Neutrophil (primary cell): ENCODE results near the gene KIF5B.
"Not testable (repeated sequence)": the region's sequence is repeated elsewhere in the genome, so short reads cannot be mapped to it uniquely, and the experiment has no call there.

Experiments
- H3K27ac ChIP-seq: fragments of 200-600 bp; sonication (generic); 2 replicates; pipeline ENCODE4 v1.5.1; 2016; ENCODE audit warnings: mild to moderate bottlenecking, moderate library complexity
- H3K27me3 ChIP-seq: fragments of 200-600 bp; sonication (generic); 2 replicates; pipeline ENCODE4 v1.6.0; 2016; ENCODE audit warnings: mild to moderate bottlenecking
- H3K36me3 ChIP-seq: fragments of 200-600 bp; sonication (generic); 2 replicates; pipeline ENCODE4 v1.5.1; 2017
- H3K4me1 ChIP-seq, 2 experiments: fragments of 200-600 bp in 1 of 2; sonication (generic) in 1 of 2; 1 replicate in 1 of 2; 2 replicates in 1 of 2; pipeline versions ENCODE4 v1.5.1 to v1.6.1; 2013 to 2016; ENCODE audit warnings: low read depth in 1 of 2, low read length in 1 of 2, mild to moderate bottlenecking in 1 of 2, moderate library complexity in 1 of 2; ENCODE audit not compliant: control insufficient read depth in 1 of 2, insufficient read depth in 1 of 2
- H3K4me3 ChIP-seq, 2 experiments: fragments of 200-600 bp in 1 of 2; sonication (generic) in 1 of 2; 1 replicate in 1 of 2; 2 replicates in 1 of 2; pipeline ENCODE4 v1.5.1; 2013 to 2016; ENCODE audit warnings: low read depth in 1 of 2, low read length in 1 of 2, mild to moderate bottlenecking in 1 of 2, moderate library complexity in 1 of 2
- H3K9me3 ChIP-seq: fragments of 200-600 bp; sonication (generic); 2 replicates; pipeline ENCODE4 v1.5.1; 2016
- TF ChIP-seq, protein P1 (sequence below): fragments of 200-600 bp; sonication (generic); IDR thresholded peaks from 2 replicates; pipeline ENCODE4 v1.5.1; 2016; ENCODE audit warnings: antibody characterized with exemption

KIF5B gene

GRCh38 chr10:32056136-32057035 is at the start of gene KIF5B:
Gene KIF5B (minus strand): TSS chr10:32056425. CDS start chr10:32055973, 452 bp downstream.
- Histone ChIP-seq H3K27me3 (no peaks in the 10 kb centered on the region), H3K36me3 (no peaks in the 10 kb centered on the region)
- TF ChIP-seq, protein P1, sequence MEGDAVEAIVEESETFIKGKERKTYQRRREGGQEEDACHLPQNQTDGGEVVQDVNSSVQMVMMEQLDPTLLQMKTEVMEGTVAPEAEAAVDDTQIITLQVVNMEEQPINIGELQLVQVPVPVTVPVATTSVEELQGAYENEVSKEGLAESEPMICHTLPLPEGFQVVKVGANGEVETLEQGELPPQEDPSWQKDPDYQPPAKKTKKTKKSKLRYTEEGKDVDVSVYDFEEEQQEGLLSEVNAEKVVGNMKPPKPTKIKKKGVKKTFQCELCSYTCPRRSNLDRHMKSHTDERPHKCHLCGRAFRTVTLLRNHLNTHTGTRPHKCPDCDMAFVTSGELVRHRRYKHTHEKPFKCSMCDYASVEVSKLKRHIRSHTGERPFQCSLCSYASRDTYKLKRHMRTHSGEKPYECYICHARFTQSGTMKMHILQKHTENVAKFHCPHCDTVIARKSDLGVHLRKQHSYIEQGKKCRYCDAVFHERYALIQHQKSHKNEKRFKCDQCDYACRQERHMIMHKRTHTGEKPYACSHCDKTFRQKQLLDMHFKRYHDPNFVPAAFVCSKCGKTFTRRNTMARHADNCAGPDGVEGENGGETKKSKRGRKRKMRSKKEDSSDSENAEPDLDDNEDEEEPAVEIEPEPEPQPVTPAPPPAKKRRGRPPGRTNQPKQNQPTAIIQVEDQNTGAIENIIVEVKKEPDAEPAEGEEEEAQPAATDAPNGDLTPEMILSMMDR, result peak; percentile 39

DNA sequence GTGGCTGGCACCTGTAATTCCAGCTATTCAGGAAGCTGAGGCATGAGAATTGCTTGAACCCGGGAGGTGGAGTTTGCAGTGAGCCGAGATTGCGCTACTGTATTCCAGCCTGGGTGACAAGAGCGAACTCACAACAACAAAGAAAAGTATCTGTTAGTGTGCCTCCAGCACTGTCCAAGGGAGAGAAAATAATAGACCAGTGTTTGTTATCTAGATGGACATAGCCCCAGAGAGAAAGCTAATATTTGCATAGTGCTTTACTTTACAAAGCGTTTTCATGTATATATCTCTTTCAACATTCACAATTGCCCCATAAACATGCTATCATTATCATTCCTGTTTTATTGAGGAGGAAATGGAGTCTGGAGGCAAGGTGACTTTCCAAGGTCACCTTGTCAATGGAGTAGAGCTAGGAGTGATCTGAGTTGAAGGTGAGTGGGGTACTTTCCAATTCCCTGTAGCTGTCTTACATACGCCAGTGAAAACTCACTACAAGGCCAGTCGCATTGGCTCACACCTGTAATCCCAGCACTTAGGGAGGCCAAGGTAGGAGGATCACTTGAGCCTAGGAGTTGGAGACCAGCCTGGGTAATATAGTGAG is 49.7 kb upstream of the KIF5B start:
- H3K4me1 ChIP-seq, result no peaks in the 10 kb centered on the region
- no peak overlapping the region for H3K27ac ChIP-seq
- H3K4me3 ChIP-seq, result no peak overlapping the region
- H3K36me3 ChIP-seq, result no peaks in the 10 kb centered on the region
- TF ChIP-seq, protein P1, result no peak
- no peaks in the 10 kb centered on the region for H3K27me3 ChIP-seq
- no peaks in the 10 kb centered on the region for H3K9me3 ChIP-seq

More at GRCh38 chr10:32056136-32057035, at the start of gene KIF5B:
- Histone ChIP-seq H3K9me3 (no peaks in the 10 kb centered on the region), H3K27ac (peak within 1 kb of the TSS; percentile 95), H3K4me3 (peak within 1 kb of the TSS; percentile 95 to 96), H3K4me1 (peaks cover 51% of the 10 kb centered on the region in 2 experiments)

GRCh38 chr10:32104622-32105509 is 48.6 kb upstream of the KIF5B start:
- no peak overlapping the region for H3K4me3 ChIP-seq

DNA sequence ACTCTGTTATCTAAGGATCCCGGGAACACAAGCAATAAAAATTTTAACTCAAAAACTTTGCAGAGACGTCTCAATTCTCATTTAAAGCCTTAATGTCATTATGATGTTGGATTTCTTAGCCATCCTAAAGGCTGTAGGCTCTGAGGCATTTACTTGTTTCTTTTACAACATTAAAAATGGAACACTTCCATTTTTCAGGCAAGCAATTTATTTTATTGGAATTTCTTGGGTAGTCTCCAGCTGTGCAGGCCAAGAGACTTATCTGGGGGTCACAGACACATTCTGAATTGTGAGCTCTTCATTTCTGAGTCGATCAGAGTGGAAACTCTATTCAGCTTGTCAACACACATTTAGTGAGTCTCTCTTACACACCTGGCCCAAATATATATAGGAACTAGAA is 48.0 kb upstream of the KIF5B start:
- H3K4me1 ChIP-seq, result no peaks in the 10 kb centered on the region
- H3K27me3 ChIP-seq, result no peaks in the 10 kb centered on the region
- H3K27ac ChIP-seq, result no peak overlapping the region
- no peaks in the 10 kb centered on the region for H3K9me3 ChIP-seq
- TF ChIP-seq, protein P1, result no peak
- H3K4me3 ChIP-seq, result no peak overlapping the region
- no peaks in the 10 kb centered on the region for H3K36me3 ChIP-seq

More at GRCh38 chr10:32104622-32105509, 48.6 kb upstream of the KIF5B start:
- Histone ChIP-seq H3K4me1 (no peaks in the 10 kb centered on the region), H3K27me3 (no peaks in the 10 kb centered on the region), H3K36me3 (no peaks in the 10 kb centered on the region), H3K27ac (no peak overlapping the region), H3K9me3 (no peaks in the 10 kb centered on the region)
- TF ChIP-seq, protein P1, result no peak

DNA sequence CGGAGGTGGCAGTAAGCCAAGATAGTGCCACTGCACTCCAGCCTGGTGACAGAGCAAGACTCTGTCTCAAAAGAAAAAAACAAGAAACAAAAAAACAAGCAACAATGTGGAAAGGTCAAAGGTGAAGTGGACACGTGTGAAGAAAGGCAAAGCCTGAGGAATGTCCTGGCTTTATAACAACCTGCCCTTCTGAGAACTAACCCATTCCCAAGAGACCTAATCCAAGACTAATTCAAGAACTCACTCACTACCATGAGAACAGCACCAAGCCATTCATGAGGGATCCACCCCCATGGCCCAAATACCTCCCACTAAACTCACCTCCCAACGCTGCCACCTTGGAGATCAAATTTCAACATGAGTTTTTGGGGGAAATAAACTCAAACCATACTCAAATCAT is 47.5 kb upstream of the KIF5B start:
- H3K27me3 ChIP-seq, result no peaks in the 10 kb centered on the region
- no peaks in the 10 kb centered on the region for H3K9me3 ChIP-seq
- H3K27ac ChIP-seq, result no peak overlapping the region
- no peaks in the 10 kb centered on the region for H3K36me3 ChIP-seq
- H3K4me1 ChIP-seq, result no peaks in the 10 kb centered on the region
- TF ChIP-seq, protein P1, result no peak
- H3K4me3 ChIP-seq, result no peak overlapping the region

DNA sequence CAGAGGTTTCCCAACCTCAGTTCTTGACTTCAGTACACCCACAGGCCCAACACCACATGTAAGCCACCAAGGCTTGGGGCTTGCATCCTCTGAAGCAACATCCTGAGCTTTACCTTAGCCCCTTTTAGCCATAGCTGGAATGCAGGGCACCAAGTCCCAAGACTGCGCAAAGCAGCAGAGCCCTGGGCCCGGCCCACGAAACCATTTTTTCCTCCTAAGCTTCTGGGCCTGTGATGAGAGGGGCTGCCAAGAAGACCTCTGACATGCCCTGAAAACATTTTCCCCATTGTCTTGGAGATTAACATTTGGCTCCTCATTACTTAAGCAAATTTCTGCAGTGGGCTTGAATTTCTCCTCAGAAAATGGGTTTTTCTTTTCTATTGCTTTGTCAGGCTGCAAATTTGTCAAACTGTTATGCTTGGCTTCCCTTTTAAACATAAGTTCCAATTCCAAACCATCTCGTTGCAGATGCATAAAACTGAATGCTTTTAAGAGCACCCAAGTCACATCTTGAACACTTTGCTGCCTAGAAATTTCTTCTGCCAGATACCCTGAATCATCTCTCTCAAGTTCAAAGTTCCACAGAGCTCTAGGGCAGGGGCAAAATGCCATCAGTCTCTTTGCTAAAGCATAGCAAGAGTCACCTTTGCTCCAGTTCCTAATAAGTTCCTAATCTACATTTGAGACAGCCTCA is 42.5 kb upstream of the KIF5B start:
- not testable (repeated sequence) for H3K4me1 ChIP-seq, H3K9me3 ChIP-seq, H3K27ac ChIP-seq, H3K4me3 ChIP-seq, H3K27me3 ChIP-seq, H3K36me3 ChIP-seq
